SK-N-SH (cell line): Measurements from ENCODE around the gene MOCS3. TPM values are rescaled to one million over a fixed set of nuclear protein-coding genes. Genes with fewer than 3 reads are reported as not detected.
"Not testable (repeated sequence)": the region's sequence is repeated elsewhere in the genome, so short reads cannot be mapped to it uniquely, and the experiment has no call there.

Source experiments
- CTCF ChIA-PET: fragments of 300-600, 350-600 bp; formaldehyde crosslinking; extraction: SDS; loops from one replicate; lab custom pipeline; 2021; lab: Yijun Ruan, JAX
- POLR2A ChIA-PET: fragments of 350-600 bp; sonication (Branson Sonifier 250); formaldehyde crosslinking; extraction: SDS; loops from one replicate; lab custom pipeline; 2020; ENCODE audit warnings: antibody characterized with exemption, inconsistent platforms; lab: Yijun Ruan, JAX
- DNase-seq: peaks from one replicate; pipeline ENCODE4 v3.0.0; 2012
- H2AFZ ChIP-seq: fragments of 200-600 bp; sonication (generic); 2 replicates; pipeline ENCODE4 v1.8.1; 2016; ENCODE audit warnings: antibody characterized with exemption, mild to moderate bottlenecking, low read depth
- H3F3A ChIP-seq: fragments of 200-600 bp; sonication (generic); replicated peaks from 2 replicates; pipeline ENCODE3; 2016; ENCODE audit warnings: antibody characterized with exemption, mild to moderate bottlenecking; ENCODE audit not compliant: insufficient read depth
- H3K27ac ChIP-seq, 2 experiments: fragments of 200-500 bp in 1 of 2; fragments of 200-600 bp in 1 of 2; sonication (Bioruptor generic) in 1 of 2; sonication (generic), shearing (Covaris generic) in 1 of 2; 2 replicates each; pipeline versions ENCODE4 v1.5.1 to v1.6.1; 2014 to 2016; ENCODE audit warnings: low read depth in 2 of 2, inconsistent platforms in 1 of 2, low read length in 1 of 2, mild to moderate bottlenecking in 1 of 2, mixed read lengths in 1 of 2
- H3K27me3 ChIP-seq: fragments of 200-600 bp; sonication (generic), shearing (Covaris generic); 2 replicates; pipeline ENCODE4 v1.6.1; 2016; ENCODE audit warnings: mixed run types; ENCODE audit not compliant: insufficient read depth
- H3K36me3 ChIP-seq, 2 experiments: fragments of 200-500 bp in 1 of 2; fragments of 200-600 bp in 1 of 2; sonication (Bioruptor generic) in 1 of 2; sonication (generic) in 1 of 2; replicated peaks in 1 of 2; 2 replicates each; pipeline versions ENCODE3 to v1.5.1; 2014 to 2016; ENCODE audit warnings: low read length in 1 of 2, mild to moderate bottlenecking in 1 of 2; ENCODE audit not compliant: insufficient read depth in 2 of 2, control insufficient read depth in 1 of 2
- H3K4me1 ChIP-seq, 2 experiments: fragments of 200-500 bp in 1 of 2; fragments of 200-600 bp in 1 of 2; sonication (Bioruptor generic) in 1 of 2; sonication (generic), shearing (Covaris generic) in 1 of 2; 2 replicates each; pipeline versions ENCODE4 v1.5.1 to v1.6.1; 2014 to 2016; ENCODE audit warnings: low read depth in 1 of 2, low read length in 1 of 2, mixed run types in 1 of 2; ENCODE audit not compliant: insufficient read depth in 2 of 2, control insufficient read depth in 1 of 2
- H3K4me2 ChIP-seq: fragments of 200-600 bp; sonication (generic), shearing (Covaris generic); 2 replicates; pipeline ENCODE4 v1.6.1; 2017; ENCODE audit warnings: mixed run types
- H3K4me3 ChIP-seq, 2 experiments: fragments of 200-500 bp in 1 of 2; fragments of 200-600 bp in 1 of 2; sonication (Bioruptor generic) in 1 of 2; sonication (generic), shearing (Covaris generic) in 1 of 2; 2 replicates each; pipeline versions ENCODE4 v1.5.1 to v1.8.1; 2014 to 2016; ENCODE audit warnings: low read depth in 2 of 2, inconsistent platforms in 1 of 2, low read length in 1 of 2, mild to moderate bottlenecking in 1 of 2, mixed read lengths in 1 of 2, moderate library complexity in 1 of 2
- H3K79me2 ChIP-seq: fragments of 200-600 bp; sonication (generic); 2 replicates; pipeline ENCODE4 v1.8.1; 2017; ENCODE audit warnings: mild to moderate bottlenecking; ENCODE audit not compliant: insufficient read depth
- H3K9ac ChIP-seq: fragments of 200-600 bp; sonication (generic); 2 replicates; pipeline ENCODE4 v1.6.1; 2017; ENCODE audit warnings: mixed run types
- H3K9me2 ChIP-seq: fragments of 200-600 bp; sonication (generic); 2 replicates; pipeline ENCODE4 v1.6.1; 2017; ENCODE audit warnings: mixed run types
- H3K9me3 ChIP-seq: fragments of 200-600 bp; sonication (generic); 2 replicates; pipeline ENCODE4 v1.6.1; 2017; ENCODE audit warnings: mixed run types, mild to moderate bottlenecking, moderate library complexity
- H4K20me1 ChIP-seq: fragments of 200-600 bp; sonication (generic); 2 replicates; pipeline ENCODE4 v1.6.1; 2017; ENCODE audit warnings: mild to moderate bottlenecking, mixed run types; ENCODE audit not compliant: insufficient read depth
- CTCF ChIP-seq: fragments of 200-600 bp; sonication (generic); IDR thresholded peaks from 2 replicates; pipeline ENCODE4 v1.6.1; 2017; ENCODE audit warnings: antibody characterized with exemption, mild to moderate bottlenecking, moderate library complexity
- EP300 ChIP-seq, 2 experiments: IDR thresholded peaks; 2 replicates each; pipeline versions ENCODE4 v1.4.0 to v1.6.1; 2012; ENCODE audit warnings: borderline replicate concordance in 1 of 2, low read depth in 1 of 2, low read length in 1 of 2
- NRF1 ChIP-seq: IDR thresholded peaks from 2 replicates; pipeline ENCODE4 v1.6.1; 2012; ENCODE audit warnings: low read depth, mild to moderate bottlenecking, low read length
- RFX5 ChIP-seq: IDR thresholded peaks from 2 replicates; pipeline ENCODE4 v1.6.1; 2012; ENCODE audit warnings: mild to moderate bottlenecking, improper control_type of control experiment, low read length
- TCF12 ChIP-seq: IDR thresholded peaks from 2 replicates; pipeline ENCODE4 v1.4.0; 2012
- USF1 ChIP-seq: IDR thresholded peaks from 2 replicates; pipeline ENCODE4 v1.4.0; 2012; ENCODE audit warnings: low read depth, borderline replicate concordance
- WGBS: methylation state at CpG from one replicate; pipeline ENCODE4 v1.1.6; 2017; ENCODE audit warnings: low lambda C conversion rate; 5-methylcytosine and 5-hydroxymethylcytosine counted together
- polyA plus RNA-seq, 3 experiments: library from polyadenylated mRNA; depleted of rRNA; stranded (reverse); fragments of >200 nt; gene quantifications; 2 replicates each; pipeline ENCODE4 v1.2.3, GENCODE V29; 2012

Gene MOCS3
- polyA plus RNA-seq, 1 of the 3 experiments (the other 2 are of a cell fraction): 4.0 TPM

GRCh38 chr20:50975701-50976330 is 17.2 kb downstream of the MOCS3 start:
- POLR2A ChIA-PET: interaction anchor here (0.6 kb wide), 2 partner anchors 186 to 1145 kb away, joined by 4 to 5 read pairs; no protein-coding TSS in a partner anchor

GRCh38 chr20:50977066-50978021 is 18.7 kb downstream of the MOCS3 start:
- POLR2A ChIA-PET: no interaction called here
- TF ChIP-seq EP300 (IDR thresholded peaks at IDR 0.05; ENCODE audit: borderline replicate concordance in 1 of 2, low read depth in 1 of 2, low read length in 1 of 2) (0 out of 4 replicates have a peak, but pooled peaks of 1 of the 2 experiments have one; percentile 25), TCF12 (no peak)
- TF ChIP-seq, all 33 proteins: peak for 1
- H3K36me3 ChIP-seq: no peaks in the 10 kb centered on the region
- no peak overlapping the region for H2AFZ ChIP-seq
- H3K79me2 ChIP-seq: no peaks in the 10 kb centered on the region
- no peak overlapping the region for H3K4me2 ChIP-seq
- H3K9me3 ChIP-seq: no peaks in the 10 kb centered on the region
- H3K9me2 ChIP-seq: no peaks in the 10 kb centered on the region
- H3K4me3 ChIP-seq: no peak overlapping the region
- CTCF ChIA-PET: interaction anchor here (0.6 to 5.4 kb wide), 10 partner anchors 10 to 647 kb away, joined by 3 to 25 read pairs (median 4); partner anchors contain the start of gene BCAS4
- H4K20me1 ChIP-seq: no peaks in the 10 kb centered on the region
- peaks cover 4 to 12% of the 10 kb centered on the region in 2 experiments; a peak in 1 of 4 replicates for H3K4me1 ChIP-seq
- peaks cover 12% of the 10 kb centered on the region for H3F3A ChIP-seq
- 73% methylated on average over 20 of the region's 20 CpGs for WGBS
- no peak overlapping the region for H3K9ac ChIP-seq
- no peak for DNase-seq
- H3K27me3 ChIP-seq: no peaks in the 10 kb centered on the region
- no peak overlapping the region; a peak in 1 of 4 replicates for H3K27ac ChIP-seq

More at GRCh38 chr20:50975701-50976330, 17.2 kb downstream of the MOCS3 start:
- no peak for DNase-seq
- H2AFZ ChIP-seq: no peak overlapping the region
- peaks cover 12% of the 10 kb centered on the region for H3F3A ChIP-seq
- no peaks in the 10 kb centered on the region for H3K79me2 ChIP-seq
- peaks cover 0 to 12% of the 10 kb centered on the region in 2 experiments; a peak in 1 of 4 replicates for H3K4me1 ChIP-seq
- no peak overlapping the region for H3K4me3 ChIP-seq
- H3K9me3 ChIP-seq: no peaks in the 10 kb centered on the region
- H3K9me2 ChIP-seq: no peaks in the 10 kb centered on the region
- CTCF ChIA-PET: interaction anchor here (1.1 to 5.4 kb wide), 6 partner anchors 11 to 649 kb away, joined by 3 to 25 read pairs (median 5); partner anchors contain the start of gene BCAS4
- WGBS: 78% methylated on average over 10 of the region's 10 CpGs
- no peak overlapping the region for H3K9ac ChIP-seq
- no peaks in the 10 kb centered on the region for H3K36me3 ChIP-seq
- no peak overlapping the region for H3K27ac ChIP-seq
- H4K20me1 ChIP-seq: no peaks in the 10 kb centered on the region
- no peaks in the 10 kb centered on the region for H3K27me3 ChIP-seq
- TF ChIP-seq USF1 (no peak), RFX5 (no peak), CTCF (no peak), NRF1 (no peak)
- H3K4me2 ChIP-seq: no peak overlapping the region

GRCh38 chr20:50978533-50978932 is 19.9 kb downstream of the MOCS3 start:
- H3K4me2 ChIP-seq, POLR2A ChIA-PET, H3K79me2 ChIP-seq, H4K20me1 ChIP-seq, H3K27me3 ChIP-seq, H2AFZ ChIP-seq, H3K9me2 ChIP-seq, DNase-seq, H3K9me3 ChIP-seq, H3K4me3 ChIP-seq, H3K36me3 ChIP-seq, H3K9ac ChIP-seq: not testable (repeated sequence)
- peak overlapping the region in 1 of 2 experiments; percentile 91; a peak in 1 of 4 replicates for H3K27ac ChIP-seq
- H3K4me1 ChIP-seq: peaks cover 4 to 12% of the 10 kb centered on the region in 2 experiments; a peak in 1 of 4 replicates
- peaks cover 12% of the 10 kb centered on the region for H3F3A ChIP-seq
- WGBS: 95% methylated on average over 4 of the region's 4 CpGs
- CTCF ChIA-PET: interaction anchor here (0.8 to 1.8 kb wide), 3 partner anchors 9 to 340 kb away, joined by 4 to 8 read pairs (median 4); no protein-coding TSS in a partner anchor
